NCI-H526 (cell line): ENCODE data around the gene HOXA7.

Source experiments
- DNase-seq, 2 experiments: peaks; one replicate each; lab custom pipeline; 2025; lab: John Stamatoyannopoulos, UW

The HOXA7 gene

DNA sequence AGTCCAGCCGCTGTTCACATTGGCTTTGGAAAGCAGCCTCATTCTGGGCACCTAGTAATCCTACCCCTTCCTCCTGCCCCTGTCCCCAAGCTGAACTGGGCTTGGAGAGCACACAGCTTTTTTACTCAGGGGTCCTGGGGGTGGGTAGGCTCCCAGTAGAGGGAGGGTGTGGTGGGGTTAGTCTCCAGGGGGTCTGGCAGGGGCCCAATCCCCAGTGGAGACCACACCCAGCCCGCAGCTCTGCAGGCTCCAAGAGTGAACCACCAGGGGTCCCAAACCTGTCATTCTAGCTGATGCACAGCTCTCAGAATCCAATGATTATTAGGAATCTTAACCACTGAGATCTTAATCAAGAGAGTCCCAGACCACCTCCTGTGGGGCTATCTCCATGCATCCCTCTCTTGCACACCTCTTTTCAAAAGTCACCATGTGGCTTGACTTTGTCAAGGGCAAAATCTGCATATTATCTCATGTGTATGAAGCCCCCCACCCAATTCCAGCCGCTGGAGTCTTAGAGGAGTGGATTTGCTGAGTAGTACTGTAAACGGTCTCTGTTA is 25.9 kb upstream of the HOXA7 start:
- peak in 1 of 2 experiments; percentile 53 for DNase-seq

DNA sequence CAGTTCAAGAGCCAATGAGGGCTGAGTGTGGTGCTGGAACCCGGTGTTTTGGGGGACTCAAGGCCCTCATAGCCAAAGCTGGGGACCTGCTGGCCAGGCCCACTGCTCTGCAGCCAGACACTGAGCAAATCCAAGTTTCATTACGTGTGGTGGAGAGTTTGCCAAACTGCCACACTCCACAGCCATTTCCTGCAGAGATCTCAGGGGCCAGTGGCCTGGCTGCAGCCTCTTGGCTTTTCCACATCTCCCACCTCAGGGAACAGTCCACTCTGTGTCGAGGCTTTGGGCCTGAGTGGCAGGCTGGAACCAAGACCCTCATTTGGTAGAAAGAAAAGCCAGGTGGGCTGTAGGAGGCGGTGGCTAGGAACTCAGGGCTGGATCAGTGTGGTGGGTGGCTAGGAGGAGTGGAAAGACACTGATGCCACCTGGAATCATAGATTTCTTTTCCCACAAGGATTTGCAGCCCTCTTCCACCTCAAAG is 25.4 kb upstream of the HOXA7 start:
- DNase-seq = no peak

DNA sequence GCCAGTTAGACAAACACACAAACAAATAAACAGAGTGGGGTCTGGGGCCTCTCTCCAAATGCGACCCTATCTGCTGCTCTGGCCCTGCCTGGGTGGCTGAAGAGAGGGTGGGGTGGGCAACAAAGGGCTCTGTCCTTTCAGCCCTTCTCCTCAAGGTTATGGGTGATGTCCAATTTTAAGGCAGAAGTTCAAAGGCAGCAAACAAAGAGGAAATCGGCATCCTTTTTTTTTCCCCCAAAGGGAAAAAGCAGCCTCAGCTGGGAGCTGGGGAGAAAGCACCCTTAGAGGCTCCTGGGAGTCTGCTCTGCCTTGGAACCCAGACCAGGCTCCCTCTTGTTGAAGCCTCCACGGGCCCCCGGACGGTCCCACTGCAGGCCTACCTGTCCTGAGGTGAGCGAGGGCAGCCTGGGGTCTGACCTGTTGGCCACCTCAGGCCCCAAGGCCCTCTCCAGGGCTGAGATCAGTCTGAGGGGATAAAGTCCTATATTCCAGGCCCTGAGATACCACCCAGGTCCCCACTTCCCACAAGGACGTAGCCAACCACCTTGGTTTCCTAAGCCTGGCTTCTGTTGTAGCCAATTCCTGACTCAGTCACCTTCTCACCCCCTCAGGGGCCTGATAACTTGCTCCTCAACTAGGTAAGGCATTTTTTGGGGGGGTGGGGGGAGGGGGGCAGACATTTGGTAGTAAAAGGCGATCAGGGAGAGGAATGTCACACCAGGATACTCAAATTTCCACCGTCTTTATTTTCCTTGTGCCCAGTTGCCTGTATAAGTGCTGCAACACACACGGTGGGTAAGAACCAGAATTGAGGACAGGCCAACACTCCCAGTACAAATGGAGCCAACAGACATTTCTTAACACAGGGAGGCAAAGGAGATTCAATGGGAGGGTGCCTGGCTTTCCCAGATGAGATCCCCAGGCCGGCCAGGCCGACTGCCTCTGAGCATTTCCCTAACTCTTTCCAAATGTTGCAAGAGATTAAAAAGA is 24.3 kb upstream of the HOXA7 start:
- peak in 1 of 2 experiments; percentile 37 for DNase-seq

DNA sequence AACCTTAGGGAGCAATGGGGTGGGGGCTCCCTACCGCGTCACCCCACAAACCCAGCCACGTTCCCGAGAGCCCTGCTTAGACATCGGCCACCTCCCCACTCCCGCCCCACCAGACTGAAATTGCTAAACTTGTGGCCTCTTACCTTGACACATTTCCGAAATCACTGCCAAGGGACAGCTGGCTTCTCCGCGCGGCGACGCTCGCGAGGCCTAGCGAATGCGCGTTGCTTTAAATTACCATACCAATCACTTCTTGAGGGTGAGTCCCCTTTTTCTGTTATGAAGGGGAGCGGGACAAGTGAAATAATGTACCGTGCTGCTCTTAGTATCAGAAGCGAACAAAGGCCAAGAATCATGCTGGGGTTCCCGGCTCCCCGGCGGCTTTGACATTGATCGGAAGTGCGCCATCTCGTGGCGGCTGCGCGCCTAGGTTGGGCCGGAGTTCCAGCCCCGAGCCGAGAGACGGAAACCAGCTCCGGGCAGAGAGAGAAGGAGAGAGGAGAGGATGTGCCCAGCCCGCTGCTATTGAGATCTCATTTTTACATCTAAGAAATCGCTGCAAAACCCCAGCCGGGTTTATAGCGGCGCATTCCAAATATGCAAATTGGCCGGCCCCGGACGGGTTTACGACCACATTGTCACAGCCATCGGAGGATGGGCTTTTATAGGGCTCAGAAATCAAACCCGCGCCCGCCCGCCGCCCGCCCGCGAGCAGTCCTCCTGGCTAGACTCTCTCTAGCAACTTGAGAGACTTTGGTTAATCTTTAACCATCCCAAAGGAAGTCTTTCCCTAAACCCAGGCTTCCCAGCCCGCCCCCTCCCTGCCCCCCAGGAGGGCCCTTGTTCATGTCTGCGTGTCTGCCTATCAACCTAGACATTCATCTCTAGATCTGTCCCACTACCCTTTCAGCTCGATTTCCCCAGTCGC is 23.3 kb upstream of the HOXA7 start:
- DNase-seq = peak; percentile 91 to 96

DNA sequence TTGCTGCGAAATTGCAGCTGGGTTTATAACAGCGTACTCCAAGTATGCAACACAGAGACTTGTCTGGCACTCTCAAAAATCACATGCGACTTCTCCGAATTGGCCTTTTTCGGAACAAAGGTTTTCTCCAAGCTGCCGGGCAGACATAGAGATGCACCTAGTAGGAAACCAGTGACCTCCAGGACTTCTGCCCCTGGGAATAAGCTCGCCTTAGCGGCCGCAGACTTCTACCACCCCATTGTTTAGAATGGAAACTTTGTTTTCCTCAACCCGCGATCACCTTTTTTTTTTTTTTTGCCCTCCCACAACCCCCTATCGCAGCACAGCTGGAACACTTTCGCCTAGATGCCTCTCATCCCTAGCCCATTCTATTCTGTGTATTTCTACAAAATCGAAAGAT is 22.6 kb upstream of the HOXA7 start:
- peak in 1 of 2 experiments; percentile 50 for DNase-seq

DNA sequence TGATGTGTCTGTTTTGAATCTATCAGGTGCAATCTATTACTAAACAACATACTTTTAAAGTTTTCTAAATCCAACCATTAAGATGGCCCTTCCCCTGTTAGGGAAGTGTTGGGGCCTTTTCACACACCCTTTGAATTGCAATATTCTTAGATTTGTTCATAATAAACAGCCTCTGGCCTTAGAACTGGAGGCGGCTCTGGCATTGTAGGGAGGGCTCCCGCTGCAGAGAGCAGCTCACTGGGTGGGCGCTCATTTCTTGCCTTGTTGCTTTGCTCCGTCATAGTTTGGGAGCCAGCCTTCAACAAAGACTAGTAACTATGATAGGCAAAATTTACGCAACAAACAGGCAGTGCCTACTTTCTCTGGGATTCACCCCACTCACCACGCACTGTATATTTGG is 21.9 kb upstream of the HOXA7 start:
- peak in 1 of 2 experiments; percentile 73 for DNase-seq

DNA sequence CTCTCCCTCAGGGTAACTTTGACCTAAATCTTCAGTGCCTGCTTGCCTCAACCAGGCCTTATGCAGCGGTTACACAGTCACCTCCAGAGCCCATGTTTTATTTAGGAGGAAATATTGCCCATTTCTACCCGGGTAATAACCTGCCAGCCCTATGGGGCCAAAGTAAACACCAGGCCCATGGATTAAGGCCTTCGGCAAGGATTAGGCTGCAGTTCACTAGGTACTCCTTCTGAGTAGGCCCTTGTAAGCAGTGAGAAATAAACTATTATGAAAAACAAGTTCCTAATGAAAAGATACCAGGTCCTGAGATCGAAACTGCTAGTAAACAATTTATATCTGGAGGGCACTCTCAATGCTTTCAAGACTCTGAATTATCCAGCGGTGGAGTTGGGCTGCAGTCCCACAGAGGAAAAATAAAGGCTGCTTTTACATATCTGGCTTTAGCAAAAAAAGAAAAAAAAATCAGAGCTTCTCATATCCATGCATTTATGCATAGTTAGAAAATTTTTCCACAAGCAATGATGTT is 21.4 kb upstream of the HOXA7 start:
- peak in 1 of 2 experiments; percentile 47 for DNase-seq

DNA sequence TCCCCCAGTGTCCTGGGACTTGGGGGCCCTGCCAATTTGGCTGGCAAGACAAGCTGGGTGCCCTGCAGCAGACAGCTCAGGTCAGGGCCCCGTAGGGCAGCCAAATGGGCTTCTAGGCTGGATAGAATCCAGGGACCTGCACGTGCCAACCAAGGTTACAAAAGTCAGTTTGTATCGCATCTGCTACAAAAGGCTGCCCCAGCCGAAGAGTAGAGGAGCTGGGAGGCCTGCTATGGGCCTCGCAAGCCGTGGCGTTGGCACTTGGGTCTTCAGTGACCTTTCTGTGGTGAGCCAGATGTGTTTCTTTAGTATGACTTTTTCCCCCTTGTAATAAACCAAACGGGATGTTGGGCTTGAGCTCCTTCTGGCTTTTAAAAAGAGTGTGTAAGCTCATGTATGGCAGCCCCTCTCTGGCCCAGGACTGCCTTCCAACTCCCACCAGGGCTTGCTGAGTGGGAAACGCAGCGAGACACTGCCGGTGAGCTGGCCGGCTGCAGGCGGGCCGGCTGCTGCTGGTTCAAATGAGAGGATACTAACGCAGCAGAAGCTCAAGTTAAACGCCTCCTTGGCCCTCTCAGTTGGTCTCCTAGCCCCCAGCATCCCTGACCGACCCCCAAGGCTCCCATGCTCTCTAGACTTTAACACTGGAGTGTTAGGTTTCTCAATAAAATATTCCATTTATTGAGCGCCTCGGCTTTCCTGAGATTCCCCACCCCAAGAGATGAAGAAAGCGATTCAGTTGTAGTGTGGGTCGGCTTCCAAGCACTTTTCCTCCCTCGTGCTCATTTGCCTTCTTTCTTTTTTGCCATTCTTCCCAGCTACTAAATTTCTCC is 20.7 kb upstream of the HOXA7 start:
- DNase-seq = peak in 1 of 2 experiments; percentile 59

DNA sequence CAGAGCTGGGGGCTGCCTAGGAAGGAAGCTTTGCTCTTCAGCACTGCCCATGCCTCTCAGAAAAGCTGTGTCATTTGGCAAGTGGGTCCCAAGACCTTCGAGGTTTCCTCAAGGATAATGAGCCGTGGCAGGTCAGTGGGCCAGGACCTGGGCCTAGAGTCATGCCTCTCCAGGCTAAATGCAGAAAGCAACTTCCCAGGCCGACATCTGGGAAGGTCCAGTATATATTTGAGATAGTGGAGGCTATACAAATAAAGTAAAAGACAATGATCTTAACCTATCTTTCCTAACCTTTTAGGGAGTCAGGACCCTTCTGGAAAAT is 20.0 kb upstream of the HOXA7 start:
- DNase-seq = no peak

DNA sequence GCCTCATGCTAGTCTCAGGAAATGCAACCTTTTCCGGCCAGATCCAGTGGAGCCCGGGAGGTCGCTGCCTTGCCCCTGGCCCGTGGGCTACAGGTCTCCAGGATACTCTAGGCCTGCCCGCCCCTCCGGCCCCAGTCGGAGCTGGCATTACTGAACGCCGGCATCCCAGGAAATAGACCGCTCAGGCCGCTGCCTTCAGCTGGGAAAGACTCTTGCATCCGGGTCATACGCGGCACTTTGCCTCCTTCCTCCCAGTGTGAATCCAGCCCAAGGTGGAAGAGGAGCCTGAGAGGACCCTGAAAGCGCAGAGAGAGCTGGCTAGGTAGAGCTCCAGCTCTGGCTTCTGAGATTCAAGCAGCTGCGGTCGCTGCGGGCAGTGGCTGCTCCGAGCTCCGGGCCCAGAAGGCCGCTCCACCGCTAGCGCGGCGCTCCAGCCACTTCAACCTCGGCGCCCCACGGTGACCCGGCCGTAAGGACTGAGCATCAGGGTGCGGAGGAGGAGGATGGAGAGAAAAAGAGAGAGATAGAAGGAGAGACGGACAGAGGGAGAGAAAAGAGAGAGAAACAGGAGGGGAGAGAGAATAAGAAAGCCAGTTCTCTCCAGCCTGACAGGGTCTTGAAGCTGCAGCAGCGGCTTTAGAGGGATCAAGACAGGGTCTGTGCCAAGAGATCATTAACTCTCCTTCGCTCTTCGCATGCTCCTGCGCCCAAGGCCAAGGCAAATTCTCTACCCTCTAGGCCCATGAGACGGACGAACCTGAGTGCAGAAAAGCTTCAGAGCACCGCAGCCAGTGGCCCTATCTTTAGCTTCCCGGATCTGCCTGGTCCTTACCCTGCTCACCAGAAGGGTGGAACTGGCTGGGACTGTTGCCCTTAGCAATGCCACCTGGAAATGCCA is 19.4 kb upstream of the HOXA7 start:
- DNase-seq = peak in 1 of 2 experiments; percentile 75

DNA sequence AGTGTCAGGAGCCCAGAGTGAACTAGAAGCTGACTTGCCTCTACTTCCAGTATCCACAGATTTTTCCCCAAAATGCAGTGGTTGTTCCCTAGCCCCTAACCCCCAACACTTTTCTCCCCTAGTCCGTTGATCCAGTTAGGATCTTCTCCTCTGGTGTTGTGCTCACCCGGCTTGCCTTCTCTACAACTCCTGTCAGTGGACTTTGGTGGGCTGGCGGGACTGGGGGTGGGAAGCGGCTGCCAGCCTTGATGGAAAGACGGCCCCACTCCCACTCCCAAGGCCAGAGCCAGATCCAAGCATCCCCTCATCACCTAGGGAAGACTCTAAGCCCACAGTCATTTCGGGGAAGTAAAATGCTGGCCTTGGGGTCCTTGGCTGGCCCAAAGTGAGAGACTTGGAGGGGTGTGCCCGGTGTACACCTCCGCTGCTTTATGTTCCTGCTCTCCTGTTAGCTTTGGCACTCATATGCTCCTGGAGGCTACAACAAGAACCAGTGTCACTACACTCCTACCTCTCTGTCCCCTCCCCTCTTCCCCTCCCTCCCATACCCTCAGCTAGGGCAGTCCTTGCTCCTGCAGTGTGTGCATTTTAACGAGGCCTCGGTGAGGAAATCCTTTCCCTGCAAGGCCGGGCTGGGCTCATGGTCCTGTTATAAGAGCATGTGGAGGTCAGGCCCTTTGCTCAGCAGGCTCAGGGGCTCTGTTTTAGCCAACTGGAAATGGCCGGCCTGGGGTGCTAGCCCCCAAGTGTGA is 18.6 kb upstream of the HOXA7 start:
- peak in 1 of 2 experiments; percentile 88 for DNase-seq

DNA sequence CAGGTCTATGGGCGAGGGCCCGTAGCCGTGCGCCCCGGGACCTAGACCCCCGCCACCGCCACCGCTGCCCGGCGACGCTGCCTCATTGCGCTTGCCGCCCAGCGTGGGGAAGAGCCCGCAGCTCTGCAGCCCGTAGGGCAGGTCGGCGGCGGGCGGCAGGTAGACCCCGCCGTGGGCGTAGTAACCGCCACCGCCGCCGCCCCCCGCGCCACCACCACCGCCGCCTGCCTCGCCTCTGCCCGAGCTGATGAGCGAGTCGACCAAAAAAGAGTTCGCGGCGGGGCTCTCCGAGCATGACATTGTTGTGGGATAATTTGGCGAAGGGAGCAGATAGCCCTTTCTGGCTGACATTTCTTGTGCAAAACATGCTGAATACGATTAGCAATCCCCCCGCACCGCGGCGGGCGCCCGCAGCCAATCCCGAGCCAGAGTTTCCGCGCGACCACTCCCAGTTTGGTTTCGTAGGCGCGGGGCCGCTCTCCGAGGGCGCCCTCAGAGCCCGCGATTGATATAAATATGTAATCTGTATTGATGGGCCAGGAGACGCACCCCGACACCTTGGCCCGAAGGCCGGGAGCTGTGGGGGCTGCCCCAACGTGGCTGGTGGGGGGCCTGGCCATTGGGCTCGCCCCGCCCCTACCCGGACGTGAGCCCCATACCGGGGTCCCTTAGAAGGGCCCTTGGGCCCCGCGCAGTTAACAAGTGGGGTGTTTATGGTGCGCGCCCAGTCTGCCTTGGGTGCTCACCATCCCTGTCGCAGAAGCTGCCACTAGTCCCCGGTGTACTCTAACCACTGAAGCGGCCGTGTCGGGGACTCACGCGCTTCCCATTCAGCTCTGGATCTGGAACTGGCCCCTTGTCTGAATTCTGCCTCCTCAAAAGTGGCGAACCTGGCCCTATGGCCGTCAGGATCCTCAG is 17.7 kb upstream of the HOXA7 start, which contains the start of gene HOXA10:
Gene HOXA10 (minus strand): TSS at position 365 of the 918 bp plus-strand sequence. CDS start 14 bp downstream, at position 351.
- DNase-seq = peak in 1 of 2 experiments; percentile 92

DNA sequence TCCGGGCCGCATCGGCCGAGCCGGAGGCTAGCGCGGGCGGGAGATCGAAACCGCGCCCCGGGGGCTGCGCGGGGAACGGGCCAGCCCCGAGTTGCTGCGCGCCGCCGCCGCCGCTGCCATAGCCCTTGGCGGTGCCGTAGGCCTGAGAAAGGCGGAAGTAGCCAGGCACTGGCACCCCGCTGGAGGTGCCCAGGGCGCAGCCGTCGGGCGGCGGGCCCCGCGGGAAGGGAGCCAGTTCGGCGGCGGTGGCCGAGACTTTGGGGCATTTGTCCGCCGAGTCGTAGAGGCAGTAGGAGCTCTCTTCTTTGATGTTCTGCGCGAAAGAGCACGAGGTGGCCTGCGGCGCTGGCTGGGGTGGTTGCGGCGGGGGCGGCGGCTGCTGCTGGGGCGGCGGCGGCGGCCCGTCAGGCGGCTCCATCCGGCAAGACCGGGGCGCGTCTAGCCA is 17.1 kb upstream of the HOXA7 start:
- DNase-seq = peak in 1 of 2 experiments; percentile 66

DNA sequence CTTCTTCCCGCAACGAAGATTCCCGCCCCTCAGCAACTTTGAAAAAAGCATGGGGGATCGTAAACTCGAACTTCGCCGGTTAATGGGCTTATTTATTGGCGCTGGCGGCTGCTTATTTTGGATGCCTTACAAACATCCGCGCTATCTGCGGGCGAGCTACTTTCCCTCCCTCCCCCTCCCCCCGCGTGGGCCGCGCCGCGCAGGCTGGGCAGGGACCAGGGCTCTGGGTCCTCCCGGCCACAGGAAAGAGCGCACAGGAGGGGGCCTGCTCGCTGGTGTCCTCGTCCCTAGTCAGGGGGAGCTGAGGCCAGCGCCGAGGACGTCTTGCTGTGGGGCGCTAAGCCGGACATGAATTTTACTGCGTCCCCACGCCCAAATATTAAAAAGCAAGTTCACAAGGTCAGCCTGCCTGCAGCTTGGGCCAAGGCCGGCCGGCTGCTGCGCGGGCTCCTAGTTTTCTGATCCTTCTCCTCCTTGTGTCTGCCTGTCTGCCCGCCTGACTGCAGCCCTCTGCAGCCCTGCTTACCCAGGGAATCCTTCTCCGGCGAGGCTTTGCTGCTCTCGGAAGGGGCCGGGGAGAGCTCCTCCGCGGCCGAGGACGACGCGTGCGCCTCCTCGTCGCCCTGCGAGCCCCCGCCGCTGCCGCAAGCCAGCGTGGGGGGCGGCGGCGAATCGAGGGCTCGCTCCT is 16.5 kb upstream of the HOXA7 start:
- peak in 1 of 2 experiments; percentile 79 for DNase-seq

DNA sequence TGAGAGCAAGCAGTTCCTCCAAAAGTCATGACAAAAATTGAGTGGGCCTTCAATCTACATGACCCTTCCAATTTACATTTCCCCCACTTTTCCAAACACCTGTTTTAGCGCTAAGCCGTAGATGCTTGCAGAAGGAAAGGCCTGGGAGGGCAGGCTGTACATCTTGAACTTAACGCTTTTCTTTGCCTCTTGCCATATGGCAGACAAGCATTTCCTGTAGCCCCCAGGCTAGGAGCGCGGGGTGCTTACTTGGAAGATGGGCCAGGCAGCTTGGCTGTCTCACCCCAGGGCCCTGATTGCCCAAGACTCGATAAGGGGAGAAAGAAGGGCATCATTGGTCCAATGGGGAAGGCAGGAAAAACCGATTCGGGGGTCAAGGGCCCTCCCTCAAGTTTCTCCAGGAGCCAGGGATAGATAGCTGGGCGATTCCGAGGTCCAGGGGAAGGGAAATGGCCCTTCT is 15.9 kb upstream of the HOXA7 start:
- peak in 1 of 2 experiments; percentile 68 for DNase-seq

DNA sequence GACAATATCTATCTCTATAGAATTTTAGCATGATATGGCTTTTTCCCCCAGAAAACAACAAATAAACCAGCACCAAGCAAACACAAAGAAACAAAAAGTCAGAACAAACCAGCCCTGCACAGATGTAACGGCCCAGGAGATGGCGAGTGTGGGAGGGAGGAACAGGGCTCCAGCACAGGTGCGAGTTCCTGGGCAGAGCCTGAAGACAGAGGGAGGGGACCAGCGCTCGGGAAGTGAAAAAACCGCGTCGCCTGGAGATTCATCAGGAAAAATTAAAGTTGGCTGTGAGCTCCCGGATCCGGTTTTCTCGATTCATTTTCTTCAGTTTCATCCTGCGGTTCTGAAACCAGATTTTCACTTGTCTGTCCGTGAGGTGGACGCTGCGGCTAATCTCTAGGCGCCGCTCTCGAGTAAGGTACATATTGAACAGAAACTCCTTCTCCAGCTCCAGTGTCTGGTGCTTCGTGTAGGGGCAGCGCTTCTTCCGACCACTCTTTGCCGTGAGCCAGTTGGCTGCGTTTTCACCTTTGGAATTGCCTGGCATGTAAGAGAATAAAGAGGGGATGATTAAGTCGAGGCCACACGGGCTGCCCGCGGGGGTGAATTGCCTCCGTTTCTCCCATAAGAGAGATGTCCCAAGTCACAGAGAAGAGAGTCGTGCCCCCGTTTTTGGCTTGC is 15.3 kb upstream of the HOXA7 start:
- peak in 1 of 2 experiments; percentile 86 for DNase-seq

DNA sequence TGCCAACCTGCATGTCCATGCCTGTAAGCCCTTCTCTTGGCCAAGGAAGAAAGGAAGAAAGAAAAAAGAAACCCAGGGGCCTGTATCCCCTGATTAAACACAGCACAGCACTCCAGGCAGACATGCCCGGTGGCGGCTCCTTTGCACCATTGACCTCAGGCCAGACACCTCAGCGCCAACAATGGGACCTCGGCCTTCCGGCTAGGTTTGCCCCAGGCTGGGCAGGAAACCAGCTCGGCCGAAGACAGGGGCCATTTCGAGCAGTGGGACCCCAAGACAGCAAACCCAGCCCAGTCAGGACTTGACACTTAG is 14.8 kb upstream of the HOXA7 start:
- peak in 1 of 2 experiments; percentile 75 for DNase-seq
